Measurements from ENCODE around the gene ATN1.

The ATN1 gene

GRCh38 chr12:6979453-6979852, 51.7 kb downstream of the ATN1 start:
- TF ChIP-seq CTCF (IDR thresholded peaks at IDR 0.05; ENCODE audit: low read depth, low read length), result no peak

DNA sequence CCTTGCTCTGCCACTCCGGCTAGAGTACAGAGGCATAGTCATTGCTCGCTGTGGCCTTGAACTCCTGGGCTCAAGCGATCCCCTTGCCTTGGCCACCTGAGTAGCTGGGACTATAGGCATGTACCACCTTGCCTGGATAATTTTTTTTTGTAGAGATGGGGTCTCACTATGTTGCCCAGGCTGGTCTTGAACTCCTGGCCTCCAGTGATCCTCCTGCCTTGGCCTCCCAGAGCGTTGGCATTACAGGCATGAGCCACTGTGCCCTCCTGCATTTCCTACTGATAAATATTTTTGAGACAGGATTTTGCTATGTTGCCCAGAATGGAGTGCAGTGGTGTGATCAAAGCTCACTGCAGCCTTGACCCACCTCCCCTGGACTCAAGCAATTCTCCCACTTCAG, 52.3 kb downstream of the ATN1 start:
- TF ChIP-seq CTCF (IDR thresholded peaks at IDR 0.05; ENCODE audit: low read depth, low read length), result no peak
- H3K4me3 ChIP-seq (ENCODE audit: low read depth, low read length), result no peak overlapping the region

More at GRCh38 chr12:6979453-6979852, 51.7 kb downstream of the ATN1 start:
- no peak overlapping the region for H3K4me3 ChIP-seq (ENCODE audit: low read depth, low read length)

- TF ChIP-seq CTCF (IDR thresholded peaks at IDR 0.05; ENCODE audit: low read depth, low read length), result no peak
- H3K4me3 ChIP-seq (ENCODE audit: low read depth, low read length), result no peak overlapping the region
Observed at GRCh38 chr12:6980740-6981139, 53.0 kb downstream of the ATN1 start.

- H3K4me3 ChIP-seq (ENCODE audit: low read depth, low read length), result no peak overlapping the region
- TF ChIP-seq CTCF (IDR thresholded peaks at IDR 0.05; ENCODE audit: low read depth, low read length), result no peak
Observed at GRCh38 chr12:6981152-6982052, 53.6 kb downstream of the ATN1 start.

DNA sequence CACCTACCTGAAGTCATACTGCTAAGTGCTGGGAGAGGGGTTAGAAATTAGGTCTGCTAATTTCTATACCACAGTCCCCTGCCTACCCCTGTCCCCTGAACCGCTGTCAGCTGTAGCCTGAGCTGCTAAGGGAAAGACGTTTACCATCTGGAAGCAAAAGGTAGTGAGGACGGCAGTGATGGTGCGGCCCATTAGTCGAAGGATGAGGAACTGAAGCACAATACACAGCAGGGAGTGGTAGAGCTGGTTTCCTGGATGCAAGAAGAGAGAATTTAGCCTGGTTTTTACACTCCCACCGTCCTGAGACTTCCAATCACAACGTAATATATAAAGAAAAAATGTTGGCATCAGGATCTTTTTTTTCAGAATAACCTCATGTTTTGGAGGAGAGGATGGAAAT, 54.8 kb downstream of the ATN1 start:
- TF ChIP-seq CTCF (IDR thresholded peaks at IDR 0.05; ENCODE audit: low read depth, low read length), result no peak
- no peak overlapping the region for H3K4me3 ChIP-seq (ENCODE audit: low read depth, low read length)

DNA sequence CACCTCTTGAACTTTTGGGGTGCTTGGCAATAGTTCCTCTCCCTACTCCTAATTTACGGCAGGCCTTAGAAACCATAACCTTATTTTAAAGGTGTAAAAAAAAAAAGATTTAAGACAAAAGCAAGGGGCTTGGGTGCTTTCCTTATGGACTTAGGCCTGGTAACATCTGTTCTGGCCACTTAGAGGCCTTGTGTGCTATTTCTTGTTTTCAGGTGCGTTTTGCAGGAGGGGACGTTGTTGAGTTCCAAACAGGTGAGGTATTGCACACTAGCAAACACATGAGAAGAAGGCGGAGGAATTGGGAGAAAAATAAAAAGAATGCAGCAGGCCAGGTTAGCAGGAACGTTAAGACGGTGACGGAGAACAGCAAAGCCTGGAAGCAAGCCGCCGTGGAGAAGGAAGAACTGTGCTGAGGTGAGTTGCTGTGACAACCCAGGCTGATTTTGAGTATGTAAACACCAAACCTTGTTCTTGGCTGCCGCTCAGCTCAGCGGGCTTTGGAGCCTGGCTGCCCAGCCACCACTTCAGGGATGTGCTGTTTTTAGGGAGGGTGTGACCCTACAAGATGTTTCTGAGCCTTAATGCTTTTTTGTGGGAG, 60.3 kb downstream of the ATN1 start:
- no peak for TF ChIP-seq CTCF (IDR thresholded peaks at IDR 0.05; ENCODE audit: low read depth, low read length)
- no peak overlapping the region for H3K4me3 ChIP-seq (ENCODE audit: low read depth, low read length)

Data from WI38 (cell line).